Mononuclear cell (primary cell): ENCODE measurements around the gene CEP170. TPM values are rescaled to one million over a fixed set of nuclear protein-coding genes. Genes with fewer than 3 reads are reported as not detected.

ENCODE experiments used
- H3K27me3 ChIP-seq: 2 replicates; pipeline ENCODE4 v1.6.0; 2011; ENCODE audit warnings: low read length, control low read depth; ENCODE audit not compliant: insufficient read depth
- H3K4me1 ChIP-seq: 2 replicates; pipeline ENCODE4 v1.5.1; 2011; ENCODE audit warnings: mild to moderate bottlenecking, low read length, control low read depth; ENCODE audit not compliant: insufficient read depth
- H3K4me3 ChIP-seq: 2 replicates; pipeline ENCODE4 v1.5.1; 2011; ENCODE audit warnings: mild to moderate bottlenecking, low read length, moderate library complexity
- H3K9me3 ChIP-seq: 2 replicates; pipeline ENCODE4 v1.5.1; 2011; ENCODE audit warnings: low read depth, mild to moderate bottlenecking, control low read depth, low read length
- total RNA-seq: library from RNA; depleted of rRNA; stranded (reverse); fragments of >200 nt; gene quantifications from one replicate; pipeline ENCODE4 v1.2.3, GENCODE V29; 2012

CEP170 gene
- total RNA-seq, 1 donor: 50.8 TPM

DNA sequence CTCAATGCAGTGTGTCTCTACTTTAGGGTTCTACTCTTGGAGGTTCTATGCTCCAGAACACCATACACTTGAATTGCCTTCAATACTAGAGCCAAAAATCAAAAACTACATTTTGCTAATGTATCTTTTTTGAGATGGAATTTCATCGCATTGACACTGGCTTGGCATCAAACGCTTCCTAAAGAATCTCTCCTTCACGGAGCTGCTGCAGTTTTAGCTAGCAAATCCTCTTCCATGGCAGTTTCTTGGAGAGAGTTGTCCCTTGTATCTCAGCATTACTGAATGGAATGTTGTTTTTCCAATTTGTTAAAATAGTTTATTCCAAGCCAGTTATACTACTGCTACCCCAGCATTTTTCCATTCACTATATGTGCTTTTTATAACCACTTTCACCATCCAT is 18.4 kb upstream of the CEP170 start:
- H3K4me1 ChIP-seq: peaks cover 20% of the 10 kb centered on the region

DNA sequence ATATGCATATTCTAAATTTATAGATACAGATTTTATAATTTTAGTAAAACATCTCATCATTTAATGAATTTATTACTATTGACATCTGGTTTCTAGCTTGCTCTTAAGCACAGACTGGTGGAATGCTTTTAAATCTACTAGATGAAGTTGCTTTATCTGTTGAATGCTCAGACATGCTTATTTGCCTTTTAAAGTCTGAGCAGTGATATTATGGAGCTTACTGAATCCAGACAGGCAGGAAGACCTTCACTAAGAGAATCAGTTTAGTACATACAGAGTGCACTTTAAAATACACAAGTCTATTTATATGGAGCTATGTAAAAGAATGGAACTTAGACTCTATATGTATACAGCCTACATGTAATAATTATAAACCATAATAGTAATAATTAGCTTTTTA is 17.3 kb upstream of the CEP170 start:
- H3K9me3 ChIP-seq: peaks cover 6% of the 10 kb centered on the region
- no peak overlapping the region for H3K4me3 ChIP-seq
- H3K4me1 ChIP-seq: peaks cover 27% of the 10 kb centered on the region
- no peaks in the 10 kb centered on the region for H3K27me3 ChIP-seq

More for the DNA sequence above, 18.4 kb upstream of the CEP170 start:
- no peak overlapping the region for H3K4me3 ChIP-seq
- no peaks in the 10 kb centered on the region for H3K27me3 ChIP-seq
- H3K9me3 ChIP-seq: peaks cover 6% of the 10 kb centered on the region

DNA sequence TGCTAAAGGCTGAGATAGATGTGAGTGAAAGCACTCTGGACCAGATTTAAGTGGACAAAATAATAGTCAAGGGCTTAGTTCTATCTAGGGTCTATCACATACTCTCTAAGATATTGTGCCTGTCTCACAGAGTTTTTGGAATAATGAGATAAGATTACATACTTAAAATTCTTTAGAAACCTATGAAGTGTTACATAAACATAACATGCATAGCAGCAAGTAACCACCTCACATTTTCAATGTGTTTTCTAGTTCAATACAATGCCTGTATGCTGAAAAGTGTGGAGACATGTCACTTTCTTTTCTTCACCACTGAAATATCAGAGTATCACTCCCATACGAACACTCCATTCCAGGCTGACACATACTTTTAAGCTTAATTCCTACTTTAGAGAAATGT is 16.9 kb upstream of the CEP170 start:
- no peak overlapping the region for H3K4me3 ChIP-seq
- H3K27me3 ChIP-seq: no peaks in the 10 kb centered on the region
- H3K4me1 ChIP-seq: peaks cover 31% of the 10 kb centered on the region
- H3K9me3 ChIP-seq: peaks cover 2% of the 10 kb centered on the region

DNA sequence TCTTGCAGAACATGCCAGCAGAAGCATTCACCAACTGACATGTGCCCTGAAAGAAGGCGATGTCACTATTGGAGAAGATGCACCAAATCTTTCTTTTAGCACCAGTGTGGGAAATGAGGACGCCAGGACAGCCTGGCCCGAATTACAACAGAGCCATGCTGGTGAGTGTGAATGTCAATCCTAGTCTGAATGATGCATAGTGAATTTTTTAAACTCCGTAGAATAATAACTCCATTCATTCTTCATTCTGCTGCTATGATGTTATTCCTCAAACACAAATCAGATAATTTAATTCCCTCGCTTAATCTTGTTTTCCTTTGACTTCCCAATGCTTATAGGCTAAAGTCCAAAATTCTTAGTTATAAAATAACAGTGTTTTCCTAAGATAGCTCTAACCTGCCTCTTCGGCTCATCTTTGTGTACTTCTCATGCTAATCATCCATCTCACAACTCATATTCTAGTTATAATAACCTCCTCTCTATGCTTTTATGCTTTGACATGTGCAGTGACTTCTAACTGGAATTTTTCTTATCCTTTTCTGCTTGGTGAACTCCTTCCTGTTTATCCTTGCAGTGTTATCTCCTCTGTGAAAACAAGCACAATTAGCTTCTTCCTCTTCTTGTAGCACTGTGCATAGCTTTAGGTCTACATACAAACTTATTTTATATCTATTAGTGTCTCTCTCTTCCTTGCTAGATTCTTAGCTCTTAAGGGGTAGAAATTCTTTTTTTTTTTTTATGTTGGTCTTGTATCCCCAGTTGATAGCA is 15.2 kb upstream of the CEP170 start:
- H3K4me1 ChIP-seq: peaks cover 46% of the 10 kb centered on the region
- H3K27me3 ChIP-seq: no peaks in the 10 kb centered on the region
- no peaks in the 10 kb centered on the region for H3K9me3 ChIP-seq
- H3K4me3 ChIP-seq: no peak overlapping the region

DNA sequence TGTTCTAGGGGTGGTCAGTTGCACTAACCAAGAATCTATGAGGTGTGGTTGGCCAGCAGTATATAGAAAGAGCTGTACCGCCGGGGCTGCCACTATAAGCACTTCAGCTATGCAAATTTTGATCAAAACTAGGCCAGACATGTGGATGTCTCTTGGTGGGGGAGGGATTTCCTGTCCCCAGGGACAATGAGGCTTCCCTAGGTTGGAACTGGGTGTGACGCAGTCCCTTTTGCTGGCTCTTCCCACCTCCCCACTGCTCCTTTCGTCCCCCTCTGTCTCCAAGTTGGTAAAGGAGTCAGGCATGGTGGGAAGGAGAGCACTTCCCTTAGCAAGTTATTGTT is 14.3 kb upstream of the CEP170 start:
- Histone ChIP-seq H3K9me3 (no peaks in the 10 kb centered on the region), H3K4me3 (no peak overlapping the region)

DNA sequence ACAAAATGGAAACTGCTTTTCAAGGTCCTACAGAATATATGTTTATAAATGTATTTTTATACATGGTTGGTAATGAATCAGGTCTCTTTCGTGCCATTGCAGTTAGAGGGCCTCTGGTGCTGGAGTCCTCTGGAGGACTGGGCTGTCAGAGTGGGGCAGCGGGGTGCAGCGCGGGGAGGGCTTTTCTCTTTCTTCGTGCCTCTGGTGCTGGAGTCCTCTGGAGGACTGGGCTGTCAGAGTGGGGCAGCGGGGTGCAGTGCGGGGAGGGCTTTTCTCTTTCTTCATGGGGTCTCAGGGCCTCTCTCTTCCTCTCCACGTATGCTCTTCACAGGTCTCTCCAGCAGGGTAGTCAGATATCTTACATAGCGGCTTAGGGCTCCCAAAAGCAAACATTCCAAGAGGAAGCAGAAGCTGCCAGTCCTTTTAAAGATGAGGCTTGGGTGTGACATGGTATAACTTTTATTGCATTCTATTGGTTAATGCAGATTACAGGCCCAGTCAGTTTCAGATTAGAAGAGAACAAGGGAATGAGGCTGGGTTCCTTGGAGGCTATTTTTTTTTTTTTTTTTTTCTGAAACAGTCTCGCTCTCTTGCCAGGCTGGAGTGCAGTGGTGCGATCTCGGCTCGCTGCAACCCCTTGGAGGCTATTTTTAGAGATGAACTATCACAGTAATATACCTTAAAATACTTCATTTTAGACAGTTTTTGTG is 13.8 kb upstream of the CEP170 start:
- H3K4me3 ChIP-seq: no peak overlapping the region
- no peaks in the 10 kb centered on the region for H3K27me3 ChIP-seq
- no peaks in the 10 kb centered on the region for H3K9me3 ChIP-seq
- H3K4me1 ChIP-seq: peaks cover 60% of the 10 kb centered on the region

More for the DNA sequence above, 14.3 kb upstream of the CEP170 start:
- Histone ChIP-seq H3K4me1 (peaks cover 55% of the 10 kb centered on the region), H3K27me3 (no peaks in the 10 kb centered on the region)

DNA sequence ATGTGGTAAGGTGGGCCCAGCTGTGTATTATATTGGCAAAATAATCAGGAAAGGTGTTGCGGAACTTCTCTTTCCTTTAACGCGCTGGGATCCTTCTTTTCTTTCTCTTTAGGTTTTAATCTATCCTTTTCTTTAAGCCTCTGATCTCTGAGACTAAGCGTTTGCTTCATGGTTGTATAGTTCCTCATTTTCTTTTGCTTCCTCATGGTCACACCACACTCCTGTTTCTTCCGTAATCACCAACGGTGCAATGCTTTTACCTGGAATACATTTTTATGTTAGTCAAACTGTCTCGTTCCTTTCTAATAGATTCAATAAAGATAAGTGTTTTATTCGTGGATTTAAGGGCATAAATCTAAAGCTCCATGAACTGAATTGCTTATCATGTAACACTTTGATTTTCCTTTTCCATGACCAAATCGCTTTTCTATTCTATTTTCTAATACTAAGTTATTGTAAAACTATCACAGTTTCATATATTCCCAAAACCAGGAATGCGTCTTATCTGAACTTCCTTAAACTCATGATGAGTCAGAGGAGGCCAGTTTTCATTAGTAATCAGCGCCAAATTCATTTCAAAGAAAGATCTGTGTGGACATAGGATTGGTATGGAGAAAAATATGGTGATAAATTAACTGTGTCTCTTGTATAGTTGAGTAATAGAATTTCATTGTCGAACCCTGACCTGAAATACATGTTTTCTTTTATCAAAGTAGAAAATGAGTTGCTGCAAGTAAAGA is 13.0 kb upstream of the CEP170 start:
- Histone ChIP-seq H3K4me3 (no peak overlapping the region), H3K27me3 (no peaks in the 10 kb centered on the region), H3K4me1 (peaks cover 68% of the 10 kb centered on the region), H3K9me3 (no peaks in the 10 kb centered on the region)

DNA sequence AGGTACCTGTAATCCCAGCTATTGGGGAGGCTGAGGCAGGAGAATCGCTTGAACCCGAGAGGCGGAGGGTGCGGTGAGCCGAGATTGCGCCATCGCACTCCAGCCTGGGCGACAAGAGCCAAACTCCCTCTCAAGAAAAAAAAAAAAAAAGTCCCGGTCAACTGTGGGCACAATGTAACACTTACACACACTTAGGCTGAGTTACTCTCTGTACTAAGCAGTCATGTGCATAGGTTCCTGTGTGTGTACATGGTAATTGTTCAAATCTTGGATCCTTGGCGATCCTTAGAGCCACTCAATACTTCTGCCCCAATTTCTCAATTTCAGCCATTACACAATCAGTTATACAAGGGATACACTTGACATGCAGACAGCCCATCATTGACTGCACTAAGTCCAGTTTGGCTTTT is 12.4 kb upstream of the CEP170 start:
- no peaks in the 10 kb centered on the region for H3K9me3 ChIP-seq
- no peak overlapping the region for H3K4me3 ChIP-seq
- H3K4me1 ChIP-seq: peaks cover 68% of the 10 kb centered on the region
- H3K27me3 ChIP-seq: no peaks in the 10 kb centered on the region

DNA sequence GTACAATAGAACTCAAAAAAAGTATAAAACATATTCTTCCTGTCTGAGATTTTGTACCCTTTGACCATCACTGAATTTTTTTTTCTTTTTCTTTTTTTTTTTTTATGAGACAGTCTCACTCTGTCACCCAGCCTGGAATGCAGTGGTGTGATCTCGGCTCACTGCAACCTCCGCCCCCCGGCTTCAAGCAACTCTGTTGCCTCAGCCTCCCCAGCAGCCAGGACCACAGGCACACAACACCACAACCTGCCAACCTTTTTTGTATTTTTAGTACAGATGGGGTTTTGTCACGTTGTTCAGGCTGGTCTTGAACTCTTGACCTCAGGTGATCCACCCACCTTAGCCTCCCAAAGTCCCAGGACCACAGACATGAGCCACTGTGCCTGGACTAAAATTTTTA is 11.2 kb upstream of the CEP170 start:
- no peaks in the 10 kb centered on the region for H3K9me3 ChIP-seq
- H3K4me3 ChIP-seq: no peak overlapping the region
- H3K4me1 ChIP-seq: peaks cover 68% of the 10 kb centered on the region
- no peaks in the 10 kb centered on the region for H3K27me3 ChIP-seq

DNA sequence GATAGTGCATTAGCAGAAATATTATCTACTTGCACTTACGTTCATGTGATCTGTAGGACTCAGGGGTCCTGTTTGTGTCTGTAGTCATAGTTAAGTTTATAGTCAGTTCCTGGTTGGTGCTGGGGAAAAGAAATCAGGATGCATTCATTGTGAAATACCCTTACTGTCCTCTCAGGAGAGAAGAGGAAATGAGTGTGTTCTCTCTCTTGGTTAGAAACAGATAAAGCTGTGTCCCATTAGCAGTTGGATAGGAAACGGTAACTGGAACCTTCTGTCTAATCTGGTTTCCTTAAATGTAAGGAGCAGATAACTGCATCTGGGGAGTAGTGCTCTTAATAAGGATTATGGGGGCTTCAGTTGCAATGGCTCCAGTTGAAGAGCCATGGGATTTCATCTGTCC is 9.6 kb upstream of the CEP170 start:
- Histone ChIP-seq H3K27me3 (no peaks in the 10 kb centered on the region), H3K4me1 (peaks cover 71% of the 10 kb centered on the region), H3K4me3 (no peak overlapping the region), H3K9me3 (no peaks in the 10 kb centered on the region)

DNA sequence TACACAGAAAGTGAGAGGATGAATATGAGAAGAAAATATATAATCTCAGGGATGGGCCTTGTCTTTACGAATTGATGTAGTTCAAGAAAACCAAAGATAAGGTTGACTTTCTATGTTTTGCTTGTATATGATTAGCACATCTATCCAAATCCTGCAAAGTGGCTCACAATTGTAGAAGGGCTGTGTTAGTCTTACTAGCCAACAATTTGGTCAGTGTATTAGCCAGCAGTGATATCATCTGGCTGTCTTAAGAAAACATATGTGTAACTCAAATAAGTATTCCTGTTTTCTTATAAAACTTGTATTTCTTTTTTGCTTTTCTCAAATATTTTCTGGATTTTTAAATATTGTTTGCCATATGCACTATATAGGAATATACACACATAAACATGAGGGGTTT is 6.3 kb upstream of the CEP170 start:
- H3K4me3 ChIP-seq: no peak overlapping the region
- no peaks in the 10 kb centered on the region for H3K9me3 ChIP-seq
- peaks cover 46% of the 10 kb centered on the region for H3K4me1 ChIP-seq
- H3K27me3 ChIP-seq: no peaks in the 10 kb centered on the region

DNA sequence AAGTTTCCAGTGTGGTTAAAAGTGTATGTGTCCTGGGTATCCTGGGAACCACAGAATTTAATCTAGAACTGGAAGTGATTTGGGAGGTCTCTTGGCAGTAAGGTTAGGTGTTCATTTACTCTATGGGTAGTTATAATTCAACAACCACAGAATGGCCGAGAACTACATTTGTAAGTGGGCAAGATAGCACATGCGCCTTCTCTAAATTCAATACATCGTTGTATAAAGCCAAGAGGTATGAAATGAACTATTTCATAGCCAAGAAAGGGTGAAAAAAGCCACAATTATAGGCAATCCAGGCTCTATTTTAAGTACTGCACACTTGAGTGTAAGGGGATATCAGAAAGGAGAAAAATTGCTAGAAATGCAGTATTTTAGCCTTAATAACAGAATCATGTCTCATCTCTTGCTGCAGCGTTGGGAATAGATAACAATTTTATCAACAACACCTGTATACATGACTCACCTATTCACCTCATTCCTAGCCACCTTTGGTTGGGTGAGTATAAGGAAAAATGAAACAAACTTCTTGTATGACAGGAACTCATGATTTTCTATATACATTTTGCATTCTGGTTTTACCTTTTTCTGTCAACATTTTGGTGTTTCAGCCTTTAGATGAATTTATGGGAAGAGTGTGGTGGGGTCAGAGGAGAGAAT is 5.3 kb upstream of the CEP170 start:
- Histone ChIP-seq H3K4me1 (peaks cover 42% of the 10 kb centered on the region), H3K4me3 (no peak overlapping the region), H3K9me3 (no peaks in the 10 kb centered on the region), H3K27me3 (no peaks in the 10 kb centered on the region)

DNA sequence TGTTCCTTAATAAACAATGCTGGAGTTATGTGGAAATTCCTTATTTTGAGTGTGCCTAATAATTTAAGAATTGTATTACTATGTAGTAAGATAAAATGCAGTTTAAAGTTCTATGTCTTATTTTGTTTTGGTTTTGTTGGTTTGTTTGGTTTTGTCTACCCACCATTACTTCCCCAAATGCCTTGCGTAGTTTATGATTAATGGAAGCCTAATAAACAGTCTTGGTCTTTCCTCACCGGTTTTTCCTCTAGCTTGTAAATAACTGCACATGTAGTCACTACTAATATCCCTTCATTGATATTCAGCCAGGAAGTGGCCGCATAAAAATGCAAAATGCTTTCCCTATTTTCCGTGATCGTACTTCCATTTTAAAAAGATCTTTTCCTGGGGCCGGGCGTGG is 3.6 kb upstream of the CEP170 start:
- peaks cover 29% of the 10 kb centered on the region for H3K4me1 ChIP-seq
- no peaks in the 10 kb centered on the region for H3K9me3 ChIP-seq
- no peak overlapping the region for H3K4me3 ChIP-seq

DNA sequence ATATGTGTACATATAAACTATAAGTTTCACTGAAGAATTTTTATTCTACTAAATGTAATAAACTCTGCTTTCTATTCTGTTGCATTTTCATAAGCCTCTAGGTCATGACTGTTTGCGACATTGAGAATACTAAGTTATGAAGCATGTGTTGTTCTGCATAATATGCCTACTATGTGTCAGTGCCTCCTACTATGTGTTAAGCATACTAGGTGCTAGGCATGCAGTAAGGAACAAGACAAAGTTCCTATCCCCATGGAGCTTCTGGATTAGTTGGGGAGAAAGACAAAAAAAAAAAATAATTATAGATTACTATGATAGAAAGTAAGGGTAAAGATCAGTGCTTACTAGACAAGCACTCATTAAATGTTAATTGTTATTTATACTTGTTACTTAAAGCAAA is 2.1 kb upstream of the CEP170 start:
- Histone ChIP-seq H3K9me3 (no peaks in the 10 kb centered on the region), H3K27me3 (no peaks in the 10 kb centered on the region), H3K4me1 (peaks cover 30% of the 10 kb centered on the region), H3K4me3 (no peak overlapping the region)

More for the DNA sequence above, 3.6 kb upstream of the CEP170 start:
- no peaks in the 10 kb centered on the region for H3K27me3 ChIP-seq

DNA sequence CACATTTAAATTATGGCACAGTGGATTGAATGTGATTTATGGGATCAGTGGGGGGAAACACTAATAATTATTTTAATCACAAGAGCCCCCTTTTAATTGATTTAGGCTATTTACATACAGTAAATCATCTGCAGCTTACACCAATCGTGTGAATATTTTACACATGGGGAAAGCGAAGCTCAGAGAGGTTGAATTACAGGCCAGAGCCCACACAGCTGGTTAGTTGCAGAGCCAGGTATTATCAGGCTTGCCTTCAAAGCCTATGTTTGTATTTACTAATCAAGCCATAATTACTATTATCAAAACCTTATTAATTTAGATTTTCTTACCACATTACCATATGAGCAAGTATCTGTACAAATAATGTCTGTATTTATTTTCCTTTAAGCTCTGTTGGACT is 1.5 kb upstream of the CEP170 start:
- peaks cover 30% of the 10 kb centered on the region for H3K4me1 ChIP-seq
- H3K27me3 ChIP-seq: no peaks in the 10 kb centered on the region
- no peaks in the 10 kb centered on the region for H3K9me3 ChIP-seq
- H3K4me3 ChIP-seq: peak overlapping the region; percentile 87
